ENCODE results near the gene RENBP.

Gene RENBP

GRCh38 chrX:153935326-153935851 lies 9.1 kb downstream of the RENBP start:
- H3K9me3 Mint-ChIP-seq, result no peaks in the 10 kb centered on the region
- no peak overlapping the region for H3K27ac Mint-ChIP-seq
- H3K4me3 Mint-ChIP-seq, result peak overlapping the region; percentile 58
- peaks cover 32% of the 10 kb centered on the region for H3K36me3 Mint-ChIP-seq
- DNase-seq (ENCODE audit: low spot score in 2 of 2) (peak in 1 of 2 donors; percentile 61), ATAC-seq (peak; percentile 2)
- H3K4me1 Mint-ChIP-seq, result peaks cover 14% of the 10 kb centered on the region

- peaks cover 14% of the 10 kb centered on the region for H3K4me1 Mint-ChIP-seq
- ATAC-seq (peak; percentile 91), DNase-seq (ENCODE audit: low spot score in 2 of 2) (peak; percentile 30 to 75)
- peak within 1 kb of the TSS; percentile 77 for H3K4me3 Mint-ChIP-seq
- H3K36me3 Mint-ChIP-seq, result peaks cover 33% of the 10 kb centered on the region
- H3K9me3 Mint-ChIP-seq, result no peaks in the 10 kb centered on the region
- H3K27ac Mint-ChIP-seq, result peak within 1 kb of the TSS; percentile 23
Measured at GRCh38 chrX:153934762-153935325, 9.6 kb downstream of the RENBP start, which contains the start of gene NAA10. Gene NAA10, minus strand, starts transcription at chrX:153935037. Its CDS starts 133 bp downstream, at chrX:153934904.

- Mint-ChIP-seq H3K36me3 (peaks cover 34% of the 10 kb centered on the region), H3K4me1 (peaks cover 14% of the 10 kb centered on the region), H3K9me3 (no peaks in the 10 kb centered on the region), H3K27ac (peak overlapping the region; percentile 23), H3K4me3 (peak overlapping the region; percentile 77)
- ATAC-seq (peak; percentile 43), DNase-seq (ENCODE audit: low spot score in 2 of 2) (no peak)
Measured at GRCh38 chrX:153934148-153934761, 10.2 kb downstream of the RENBP start.

GRCh38 chrX:153933748-153934147 lies 10.7 kb downstream of the RENBP start:
- ATAC-seq (no peak), DNase-seq (ENCODE audit: low spot score in 2 of 2) (no peak)
- Mint-ChIP-seq H3K9me3 (no peaks in the 10 kb centered on the region), H3K4me3 (peak overlapping the region; percentile 77), H3K4me1 (peaks cover 14% of the 10 kb centered on the region), H3K36me3 (peaks cover 39% of the 10 kb centered on the region), H3K27ac (peak overlapping the region; percentile 23)

GRCh38 chrX:153932220-153932915 lies 12.1 kb downstream of the RENBP start:
- H3K4me1 Mint-ChIP-seq, result peaks cover 20% of the 10 kb centered on the region
- H3K4me3 Mint-ChIP-seq, result no peak overlapping the region
- H3K9me3 Mint-ChIP-seq, result no peaks in the 10 kb centered on the region
- H3K27ac Mint-ChIP-seq, result no peak overlapping the region
- ATAC-seq, result no peak
- no peak for DNase-seq (ENCODE audit: low spot score in 2 of 2)
- H3K36me3 Mint-ChIP-seq, result peaks cover 45% of the 10 kb centered on the region

GRCh38 chrX:153931748-153932147 lies 12.7 kb downstream of the RENBP start:
- H3K4me1 Mint-ChIP-seq, result peaks cover 23% of the 10 kb centered on the region
- no peak overlapping the region for H3K4me3 Mint-ChIP-seq
- no peak for ATAC-seq
- no peak for DNase-seq (ENCODE audit: low spot score in 2 of 2)
- peaks cover 49% of the 10 kb centered on the region for H3K36me3 Mint-ChIP-seq
- H3K9me3 Mint-ChIP-seq, result no peaks in the 10 kb centered on the region
- H3K27ac Mint-ChIP-seq, result peak overlapping the region; percentile 80

GRCh38 chrX:153931151-153931550 lies 13.3 kb downstream of the RENBP start:
- Mint-ChIP-seq H3K27ac (peak overlapping the region; percentile 80), H3K4me1 (peaks cover 19% of the 10 kb centered on the region), H3K36me3 (peaks cover 50% of the 10 kb centered on the region), H3K4me3 (no peak overlapping the region), H3K9me3 (no peaks in the 10 kb centered on the region)
- DNase-seq (ENCODE audit: low spot score in 2 of 2) (no peak), ATAC-seq (no peak)

GRCh38 chrX:153930011-153930910 lies 14.2 kb downstream of the RENBP start:
- no peak overlapping the region for H3K4me3 Mint-ChIP-seq
- H3K36me3 Mint-ChIP-seq, result peaks cover 50% of the 10 kb centered on the region
- ATAC-seq (no peak), DNase-seq (ENCODE audit: low spot score in 2 of 2) (no peak)
- H3K9me3 Mint-ChIP-seq, result no peaks in the 10 kb centered on the region
- H3K4me1 Mint-ChIP-seq, result peaks cover 24% of the 10 kb centered on the region
- H3K27ac Mint-ChIP-seq, result peak overlapping the region; percentile 80

- Mint-ChIP-seq H3K36me3 (peaks cover 55% of the 10 kb centered on the region), H3K4me3 (no peak overlapping the region), H3K9me3 (no peaks in the 10 kb centered on the region), H3K27ac (peak overlapping the region; percentile 70), H3K4me1 (peaks cover 27% of the 10 kb centered on the region)
- ATAC-seq (no peak), DNase-seq (ENCODE audit: low spot score in 2 of 2) (no peak)
Measured at GRCh38 chrX:153929576-153929975, 14.9 kb downstream of the RENBP start.

- H3K36me3 Mint-ChIP-seq, result peaks cover 52% of the 10 kb centered on the region
- DNase-seq (ENCODE audit: low spot score in 2 of 2), result no peak
- peak overlapping the region; percentile 90 for H3K4me3 Mint-ChIP-seq
- no peak for ATAC-seq
- H3K27ac Mint-ChIP-seq, result peak overlapping the region; percentile 70
- H3K4me1 Mint-ChIP-seq, result peaks cover 32% of the 10 kb centered on the region
- H3K9me3 Mint-ChIP-seq, result no peaks in the 10 kb centered on the region
Measured at GRCh38 chrX:153928846-153929245, 15.6 kb downstream of the RENBP start.

- peak; percentile 88 for ATAC-seq
- H3K36me3 Mint-ChIP-seq, result peaks cover 51% of the 10 kb centered on the region
- H3K9me3 Mint-ChIP-seq, result no peaks in the 10 kb centered on the region
- peak overlapping the region; percentile 90 for H3K4me3 Mint-ChIP-seq
- peak; percentile 73 to 88 for DNase-seq (ENCODE audit: low spot score in 2 of 2)
- H3K27ac Mint-ChIP-seq, result peak overlapping the region; percentile 93
- peaks cover 39% of the 10 kb centered on the region for H3K4me1 Mint-ChIP-seq
Measured at GRCh38 chrX:153927922-153928760, 16.3 kb downstream of the RENBP start.

GRCh38 chrX:153927672-153927921 lies 16.8 kb downstream of the RENBP start:
- Mint-ChIP-seq H3K9me3 (no peaks in the 10 kb centered on the region), H3K4me3 (peak overlapping the region; percentile 90), H3K36me3 (peaks cover 48% of the 10 kb centered on the region), H3K27ac (peak overlapping the region; percentile 93), H3K4me1 (peaks cover 44% of the 10 kb centered on the region)
- ATAC-seq (no peak), DNase-seq (ENCODE audit: low spot score in 2 of 2) (no peak)

GRCh38 chrX:153926858-153927671 lies 17.4 kb downstream of the RENBP start:
- H3K4me3 Mint-ChIP-seq, result peak overlapping the region; percentile 90
- H3K36me3 Mint-ChIP-seq, result peaks cover 43% of the 10 kb centered on the region
- DNase-seq (ENCODE audit: low spot score in 2 of 2), result no peak
- H3K4me1 Mint-ChIP-seq, result peaks cover 49% of the 10 kb centered on the region
- peak overlapping the region; percentile 93 for H3K27ac Mint-ChIP-seq
- no peaks in the 10 kb centered on the region for H3K9me3 Mint-ChIP-seq
- ATAC-seq, result peak; percentile 62

GRCh38 chrX:153926552-153926857 lies 17.9 kb downstream of the RENBP start:
- Mint-ChIP-seq H3K36me3 (peaks cover 37% of the 10 kb centered on the region), H3K9me3 (no peaks in the 10 kb centered on the region), H3K4me1 (peaks cover 49% of the 10 kb centered on the region), H3K27ac (peak overlapping the region; percentile 93), H3K4me3 (peak overlapping the region; percentile 90)
- ATAC-seq (peak; percentile 2), DNase-seq (ENCODE audit: low spot score in 2 of 2) (peak in 1 of 2 donors; percentile 34)
